Stomach (tissue), 4 donors: ENCODE measurements around the gene ANTXR1.

ENCODE experiments used
- CTCF ChIP-seq, 7 experiments: fragments of 450-650 bp in 4 of 7; fragments of 200-600 bp in 3 of 7; sonication (generic) in 3 of 7; IDR thresholded peaks; one replicate each; pipeline ENCODE4 v1.5.1; 2016 to 2019; ENCODE audit warnings: antibody characterized with exemption in 7 of 7, control low read depth in 2 of 7, mild to moderate bottlenecking in 1 of 7
- EP300 ChIP-seq: sonication (generic); formaldehyde crosslinking; IDR thresholded peaks from one replicate; pipeline ENCODE4 v1.6.1; 2017; ENCODE audit warnings: antibody characterized with exemption
- POLR2A ChIP-seq, 4 donors: fragments of 450-650 bp; IDR thresholded peaks; one replicate each; pipeline ENCODE4 v1.6.1; 2016; ENCODE audit warnings: antibody characterized with exemption in 4 of 4, control low read depth in 2 of 4, mild to moderate bottlenecking in 1 of 4, moderate library complexity in 1 of 4
- POLR2AphosphoS5 ChIP-seq, 3 donors: sonication (generic); formaldehyde crosslinking; IDR thresholded peaks; one replicate each; pipeline ENCODE4 v1.6.1; 2016; ENCODE audit warnings: antibody characterized with exemption in 3 of 3

DNA sequence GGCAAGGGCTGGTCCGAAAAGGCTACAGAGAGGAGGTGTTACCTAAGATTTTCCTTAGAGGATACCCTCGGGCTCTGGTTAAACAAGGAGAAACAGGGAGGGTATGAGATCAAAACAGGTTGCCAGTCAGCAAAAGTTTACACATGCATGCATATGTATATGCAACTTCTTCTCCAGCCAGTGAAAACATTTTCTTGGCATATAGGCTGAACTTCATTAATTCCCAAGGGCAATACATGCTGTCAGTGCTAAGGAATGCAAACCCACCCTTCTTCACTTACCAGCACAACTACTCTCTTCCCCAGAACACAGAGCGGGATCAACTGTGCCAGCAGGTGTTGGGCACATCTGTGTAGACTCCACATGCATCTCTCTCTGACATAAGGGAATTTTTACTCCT is 198.1 kb downstream of the ANTXR1 start:
- TF ChIP-seq EP300 (no peak), CTCF (IDR thresholded peaks at IDR 0.05) (no peak), POLR2AphosphoS5 (IDR thresholded peaks at IDR 0.05) (no peak), POLR2A (IDR thresholded peaks at IDR 0.05) (no peak)
